A673 (cell line): ENCODE measurements around the gene IRX4. TPM values are rescaled to one million over a fixed set of nuclear protein-coding genes. Genes with fewer than 3 reads are reported as not detected.

Source experiments
- BruUV-seq: library from RNA; stranded (reverse); fragments of 400-500 nt; replicated peaks from 2 replicates; lab custom pipeline; 2021; lab: Mats Ljungman, UMichigan
- CTCF ChIA-PET: fragments of 300-600 bp; sonication (Branson Sonifier 250); formaldehyde crosslinking; loops from one replicate; lab custom pipeline; 2022; ENCODE audit warnings: antibody characterized with exemption; lab: Charles Lee
- POLR2A ChIA-PET: fragments of 300-600 bp; sonication (Branson Sonifier 250); formaldehyde crosslinking; loops from one replicate; lab custom pipeline; 2022; ENCODE audit warnings: antibody characterized with exemption; ENCODE audit not compliant: low non-redundant PET; lab: Charles Lee
- DNase-seq: peaks from one replicate; pipeline ENCODE4 v3.0.0-alpha.2; 2015; ENCODE audit warnings: low spot score
- H3K27ac ChIP-seq: fragments of 200-600 bp; sonication (generic); 2 replicates; pipeline ENCODE4 v1.5.1; 2016; ENCODE audit warnings: mixed run types, low read depth, mild to moderate bottlenecking, mixed read lengths, antibody characterized with exemption, low read length; ENCODE audit not compliant: poor library complexity, severe bottlenecking
- H3K27me3 ChIP-seq: fragments of 200-600 bp; sonication (generic); replicated peaks from 2 replicates; pipeline ENCODE4 v1.6.1; 2017; ENCODE audit warnings: mixed run types, low read depth, mild to moderate bottlenecking, mixed read lengths, antibody characterized with exemption, low read length; ENCODE audit not compliant: insufficient read depth, poor library complexity
- H3K36me3 ChIP-seq: fragments of 200-600 bp; sonication (generic); 2 replicates; pipeline ENCODE4 v1.6.1; 2016; ENCODE audit warnings: mixed run types, mild to moderate bottlenecking, mixed read lengths, antibody characterized with exemption, low read length; ENCODE audit not compliant: insufficient read depth, poor library complexity, severe bottlenecking
- H3K4me1 ChIP-seq: fragments of 200-600 bp; sonication (generic); 2 replicates; pipeline ENCODE4 v1.6.1; 2017; ENCODE audit warnings: mixed run types, mild to moderate bottlenecking, mixed read lengths, antibody characterized with exemption, low read length; ENCODE audit not compliant: insufficient read depth, poor library complexity, severe bottlenecking
- H3K4me3 ChIP-seq: fragments of 200-600 bp; sonication (generic); 2 replicates; pipeline ENCODE4 v1.5.1; 2016; ENCODE audit warnings: low read depth, mixed run types, mild to moderate bottlenecking, mixed read lengths, low read length; ENCODE audit not compliant: poor library complexity, severe bottlenecking
- H3K9me3 ChIP-seq: fragments of 200-600 bp; sonication (generic); 2 replicates; pipeline ENCODE4 v1.6.1; 2016; ENCODE audit warnings: mixed run types, low read depth, mild to moderate bottlenecking, mixed read lengths, antibody characterized with exemption, low read length; ENCODE audit not compliant: poor library complexity, severe bottlenecking
- CTCF ChIP-seq: fragments of 300-800, 200-600 bp; sonication (generic); conservative IDR thresholded peaks from 2 replicates; pipeline ENCODE4 v1.5.1; 2017; ENCODE audit warnings: low read depth, mild to moderate bottlenecking, antibody characterized with exemption, low read length, moderate library complexity, mixed read lengths
- EZH2 ChIP-seq: fragments of 200-600 bp; sonication (generic); IDR thresholded peaks from 2 replicates; pipeline ENCODE4 v1.6.1; 2017; ENCODE audit warnings: borderline replicate concordance, low read depth, mild to moderate bottlenecking, mixed read lengths, antibody characterized with exemption, low read length; ENCODE audit not compliant: poor library complexity, severe bottlenecking
- intact Hi-C: fragments of 100-400 bp; cut with micrococcal nuclease; formaldehyde crosslinking; loops from one replicate; pipeline ENCODE4 v1.10.0; 2022; ENCODE audit not compliant: unreplicated experiment
- total RNA-seq: library from RNA; stranded (reverse); gene quantifications from 2 replicates; pipeline ENCODE4 v1.2.3, GENCODE V29; 2021

IRX4 gene
- total RNA-seq, 1 experiment from 2014 or later, result not detected

DNA sequence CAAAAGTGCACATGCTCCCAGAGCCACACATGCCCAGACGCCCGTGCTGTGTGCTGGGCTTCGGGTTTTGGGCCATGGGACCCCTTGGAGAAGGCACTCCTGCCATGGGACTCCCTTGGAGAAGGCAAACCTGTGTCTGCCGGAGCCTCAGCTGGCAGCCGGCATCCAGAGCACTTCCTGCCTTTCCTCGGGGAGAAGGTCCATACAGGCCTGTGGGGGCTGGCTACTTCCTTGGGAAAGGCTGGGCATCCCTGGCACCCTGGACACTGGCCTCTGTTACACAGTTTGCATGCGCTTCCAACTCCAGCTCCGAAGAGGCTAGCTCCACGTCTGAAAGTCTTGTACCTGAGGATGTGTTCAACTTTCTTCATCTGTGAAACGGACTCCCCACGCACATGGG lies 14.7 kb upstream of the IRX4 start:
- Histone ChIP-seq H3K9me3 (no peaks in the 10 kb centered on the region), H3K36me3 (no peaks in the 10 kb centered on the region), H3K27me3 (peaks cover 95% of the 10 kb centered on the region), H3K4me1 (no peaks in the 10 kb centered on the region), H3K4me3 (no peak overlapping the region), H3K27ac (no peak overlapping the region)
- CTCF ChIA-PET, result no interaction called here
- no peak for TF ChIP-seq EZH2
- no peak for TF ChIP-seq CTCF
- POLR2A ChIA-PET, result no interaction called here
- DNase-seq, result no peak
- intact Hi-C loops, result no loop called here
- BruUV-seq, result no TSS peak

- H3K4me1 ChIP-seq, result no peaks in the 10 kb centered on the region
- H3K36me3 ChIP-seq, result no peaks in the 10 kb centered on the region
- peaks cover 99% of the 10 kb centered on the region for H3K27me3 ChIP-seq
- no peak overlapping the region for H3K27ac ChIP-seq
- BruUV-seq, result no TSS peak
- no peak for DNase-seq
- no peaks in the 10 kb centered on the region for H3K9me3 ChIP-seq
- no peak overlapping the region for H3K4me3 ChIP-seq
- intact Hi-C loops, result no loop called here
- TF ChIP-seq EZH2, result no peak
- no peak for TF ChIP-seq CTCF
- CTCF ChIA-PET, result no interaction called here
- POLR2A ChIA-PET, result no interaction called here
These were observed 14.1 kb upstream of the IRX4 start for GRCh38 chr5:1896602-1897376.

DNA sequence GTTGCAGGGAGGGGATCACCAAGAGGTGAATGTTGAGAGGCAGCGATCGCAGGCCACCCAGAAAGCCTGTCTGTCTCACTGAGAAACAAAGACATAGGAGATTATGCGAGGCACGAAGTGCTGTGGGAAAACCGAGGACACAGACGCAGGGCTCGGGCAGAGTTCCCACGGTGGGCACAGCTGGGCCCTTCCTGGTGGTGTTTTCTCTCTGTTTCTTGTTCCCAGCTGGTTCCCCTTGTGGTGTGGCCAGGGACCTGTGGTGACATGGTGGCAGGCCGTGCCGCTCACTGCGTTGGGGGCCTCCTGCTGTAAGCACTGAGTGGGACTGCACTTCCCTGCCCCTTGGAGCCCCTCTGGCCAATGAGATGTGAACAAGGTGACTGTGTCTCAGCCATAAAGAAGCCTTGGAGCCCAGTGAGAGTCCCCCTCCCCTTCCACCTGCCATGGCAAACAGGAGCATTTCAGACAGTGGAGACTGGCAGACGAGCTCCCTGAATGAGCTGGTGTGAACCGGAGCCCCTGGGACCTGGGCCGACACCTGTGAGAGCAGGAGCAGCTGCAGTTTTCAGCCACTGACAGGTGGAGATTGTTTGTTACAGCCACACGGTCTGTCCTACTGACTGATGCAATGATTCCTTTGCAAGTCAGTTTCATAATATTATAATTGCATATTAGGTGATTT lies 13.2 kb upstream of the IRX4 start:
- DNase-seq, result no peak
- no peaks in the 10 kb centered on the region for H3K4me1 ChIP-seq
- no peaks in the 10 kb centered on the region for H3K36me3 ChIP-seq
- no TSS peak for BruUV-seq
- intact Hi-C loops, result no loop called here
- H3K27me3 ChIP-seq, result peaks cover 100% of the 10 kb centered on the region
- no peak for TF ChIP-seq CTCF
- TF ChIP-seq EZH2, result no peak
- ChIA-PET POLR2A (no interaction called here), CTCF (no interaction called here)
- H3K27ac ChIP-seq, result no peak overlapping the region
- H3K9me3 ChIP-seq, result no peaks in the 10 kb centered on the region
- H3K4me3 ChIP-seq, result no peak overlapping the region
